WTC11 (cell line): ENCODE measurements around the gene GRIN3B. TPM values are rescaled to one million over a fixed set of nuclear protein-coding genes. Genes with fewer than 3 reads are reported as not detected.

ENCODE experiments used
- ATAC-seq: fragments of 200-7000 bp; cut with Tn5 transposase; 2 replicates; pipeline ENCODE4 v1.10.0; 2021; ENCODE audit warnings: mild to moderate bottlenecking, moderate library complexity
- CTCF ChIA-PET: fragments of 300-600 bp; sonication (Branson Sonifier 250); formaldehyde crosslinking; loops from one replicate; lab custom pipeline; 2021; ENCODE audit warnings: antibody characterized with exemption; lab: Charles Lee
- POLR2A ChIA-PET: fragments of 350-600 bp; sonication (Branson Sonifier 250); formaldehyde crosslinking; loops from one replicate; lab custom pipeline; 2021; ENCODE audit warnings: antibody characterized with exemption; lab: Charles Lee
- DNase-seq: peaks from one replicate; pipeline ENCODE4 v3.0.0; 2021; ENCODE audit warnings: low spot score
- H3K27ac Mint-ChIP-seq: 2 replicates; pipeline ENCODE4 v1.8.0; 2021; ENCODE audit warnings: mixed read lengths
- H3K27me3 Mint-ChIP-seq: 2 replicates; pipeline ENCODE4 v1.8.0; 2021; ENCODE audit warnings: low read depth, mild to moderate bottlenecking, moderate library complexity, mixed read lengths
- H3K36me3 Mint-ChIP-seq: 2 replicates; pipeline ENCODE4 v1.8.0; 2021; ENCODE audit warnings: mixed read lengths
- H3K4me1 Mint-ChIP-seq: 2 replicates; pipeline ENCODE4 v1.8.0; 2022; ENCODE audit warnings: mixed read lengths
- H3K4me3 Mint-ChIP-seq: 2 replicates; pipeline ENCODE4 v1.8.0; 2021; ENCODE audit warnings: mild to moderate bottlenecking, moderate library complexity, mixed read lengths
- H3K9me3 Mint-ChIP-seq: 2 replicates; pipeline ENCODE4 v1.8.0; 2021; ENCODE audit warnings: mixed read lengths
- ATF2 ChIP-seq: sonication (generic); formaldehyde crosslinking; IDR thresholded peaks from 2 replicates; pipeline ENCODE4 v1.8.1; 2022; ENCODE audit warnings: low read depth, missing genetic modification reagents, borderline replicate concordance
- ATF3 ChIP-seq: sonication (generic); formaldehyde crosslinking; conservative IDR thresholded peaks from 2 replicates; pipeline ENCODE4 v1.8.1; 2022; ENCODE audit warnings: mild to moderate bottlenecking, missing genetic modification reagents
- ATF6 ChIP-seq: sonication (generic); formaldehyde crosslinking; IDR thresholded peaks from 2 replicates; pipeline ENCODE4 v1.8.1; 2023; ENCODE audit warnings: mild to moderate bottlenecking, missing genetic modification reagents
- CBFB ChIP-seq: sonication (generic); formaldehyde crosslinking; IDR thresholded peaks from 2 replicates; pipeline ENCODE4 v1.8.1; 2022; ENCODE audit warnings: mild to moderate bottlenecking, low read depth, missing genetic modification reagents
- ELF4 ChIP-seq: sonication (generic); formaldehyde crosslinking; IDR thresholded peaks from 2 replicates; pipeline ENCODE4 v1.8.1; 2022; ENCODE audit warnings: low read depth, mild to moderate bottlenecking, moderate library complexity, missing genetic modification reagents
- EMX1 ChIP-seq: fragments of 250-450 bp; sonication (Bioruptor Pico); IDR thresholded peaks from 2 replicates; pipeline ENCODE4 v1.8.0; 2021; ENCODE audit warnings: mild to moderate bottlenecking
- ETV6 ChIP-seq: sonication (generic); formaldehyde crosslinking; IDR thresholded peaks from 2 replicates; pipeline ENCODE4 v1.8.1; 2022; ENCODE audit warnings: mild to moderate bottlenecking, missing genetic modification reagents
- GABPB1 ChIP-seq: sonication (generic); formaldehyde crosslinking; IDR thresholded peaks from 2 replicates; pipeline ENCODE4 v1.8.1; 2023; ENCODE audit warnings: mild to moderate bottlenecking, missing genetic modification reagents
- GRHL2 ChIP-seq: fragments of 250-450 bp; sonication (Bioruptor Pico); IDR thresholded peaks from 2 replicates; pipeline ENCODE4 v1.8.0; 2022; ENCODE audit warnings: mild to moderate bottlenecking, moderate library complexity; ENCODE audit not compliant: insufficient replicate concordance, severe bottlenecking
- GTF2I ChIP-seq: fragments of 250-450 bp; sonication (Bioruptor Pico); conservative IDR thresholded peaks from 2 replicates; pipeline ENCODE4 v1.4.0; 2021; ENCODE audit warnings: mild to moderate bottlenecking
- HMGXB4 ChIP-seq: sonication (generic); formaldehyde crosslinking; IDR thresholded peaks from 2 replicates; pipeline ENCODE4 v1.8.1; 2023; ENCODE audit warnings: mild to moderate bottlenecking, moderate library complexity, missing genetic modification reagents
- JAZF1 ChIP-seq: fragments of 250-450 bp; sonication (Bioruptor Pico); IDR thresholded peaks from 2 replicates; pipeline ENCODE4 v1.9.0; 2021; ENCODE audit warnings: moderate library complexity, mild to moderate bottlenecking, inconsistent platforms
- MAX ChIP-seq: sonication (generic); formaldehyde crosslinking; IDR thresholded peaks from 2 replicates; pipeline ENCODE4 v1.8.0; 2022; ENCODE audit warnings: mild to moderate bottlenecking, missing genetic modification reagents
- MXD4 ChIP-seq: fragments of 250-450 bp; sonication (Bioruptor Pico); IDR thresholded peaks from 2 replicates; pipeline ENCODE4 v1.8.0; 2021; ENCODE audit warnings: mild to moderate bottlenecking, moderate library complexity, borderline replicate concordance
- NFE2L1 ChIP-seq: sonication (generic); formaldehyde crosslinking; IDR thresholded peaks from 2 replicates; pipeline ENCODE4 v1.8.1; 2023; ENCODE audit warnings: missing genetic modification reagents
- NR1H2 ChIP-seq: sonication (generic); formaldehyde crosslinking; IDR thresholded peaks from 2 replicates; pipeline ENCODE4 v1.9.0; 2021; ENCODE audit warnings: mild to moderate bottlenecking, moderate library complexity, missing genetic modification reagents
- NR3C1 ChIP-seq: sonication (generic); formaldehyde crosslinking; conservative IDR thresholded peaks from 2 replicates; pipeline ENCODE4 v1.8.1; 2023; ENCODE audit warnings: low read depth, mild to moderate bottlenecking, missing genetic modification reagents
- RELA ChIP-seq: sonication (generic); formaldehyde crosslinking; IDR thresholded peaks from 2 replicates; pipeline ENCODE4 v1.8.1; 2022; ENCODE audit warnings: missing genetic modification reagents, mild to moderate bottlenecking, borderline replicate concordance
- RORB ChIP-seq: fragments of 250-450 bp; sonication (Bioruptor Pico); IDR thresholded peaks from 2 replicates; pipeline ENCODE4 v1.9.0; 2021; ENCODE audit warnings: mild to moderate bottlenecking
- SP1 ChIP-seq: sonication (generic); formaldehyde crosslinking; conservative IDR thresholded peaks from 2 replicates; pipeline ENCODE4 v1.8.1; 2022; ENCODE audit warnings: missing genetic modification reagents
- TEAD4 ChIP-seq: sonication (generic); formaldehyde crosslinking; IDR thresholded peaks from 2 replicates; pipeline ENCODE4 v1.8.0; 2022; ENCODE audit warnings: mild to moderate bottlenecking, missing genetic modification reagents
- TP53 ChIP-seq: sonication (generic); formaldehyde crosslinking; IDR thresholded peaks from 2 replicates; pipeline ENCODE4 v1.8.1; 2023; ENCODE audit warnings: mild to moderate bottlenecking, missing genetic modification reagents
- USF1 ChIP-seq: sonication (generic); formaldehyde crosslinking; IDR thresholded peaks from 2 replicates; pipeline ENCODE4 v1.8.0; 2022; ENCODE audit warnings: mild to moderate bottlenecking, missing genetic modification reagents
- ZNF232 ChIP-seq: sonication (generic); formaldehyde crosslinking; IDR thresholded peaks from 2 replicates; pipeline ENCODE4 v1.8.0; 2022; ENCODE audit warnings: mild to moderate bottlenecking, missing genetic modification reagents
- ZNF317 ChIP-seq: sonication (generic); formaldehyde crosslinking; IDR thresholded peaks from 2 replicates; pipeline ENCODE4 v1.8.1; 2023; ENCODE audit warnings: low read depth, mild to moderate bottlenecking, moderate library complexity, missing genetic modification reagents, borderline replicate concordance
- ZNF396 ChIP-seq: fragments of 250-450 bp; sonication (Bioruptor Pico); IDR thresholded peaks from 2 replicates; pipeline ENCODE4 v1.8.0; 2021; ENCODE audit warnings: mild to moderate bottlenecking, moderate library complexity, borderline replicate concordance
- ZNF416 ChIP-seq: fragments of 250-450 bp; sonication (Bioruptor Pico); IDR thresholded peaks from 2 replicates; pipeline ENCODE4 v1.9.0; 2021; ENCODE audit warnings: mild to moderate bottlenecking, inconsistent platforms
- ZNF532 ChIP-seq: fragments of 250-450 bp; sonication (Bioruptor Pico); IDR thresholded peaks from 2 replicates; pipeline ENCODE4 v1.9.0; 2021; ENCODE audit warnings: mild to moderate bottlenecking, borderline replicate concordance
- total RNA-seq: library from RNA; stranded (reverse); gene quantifications from 3 replicates; pipeline ENCODE4 v1.2.3, GENCODE V29; 2021

Gene GRIN3B
- total RNA-seq, 1 experiment from 2014 or later = 1.9 TPM

- H3K4me1 Mint-ChIP-seq = peaks cover 25% of the 10 kb centered on the region
- ATAC-seq (peak; percentile 52), DNase-seq (peak; percentile 96)
- POLR2A ChIA-PET = interaction anchor here (0.7 kb wide), 2 partner anchors 19 to 22 kb away, joined by 3 read pairs; partner anchors contain the start of gene ABCA7
- H3K4me3 Mint-ChIP-seq = peak within 1 kb of the TSS; percentile 83
- H3K27ac Mint-ChIP-seq = peak within 1 kb of the TSS; percentile 100
- CTCF ChIA-PET = interaction anchor here (0.6 to 1.8 kb wide), 3 partner anchors 15 to 224 kb away, joined by 3 to 5 read pairs (median 3); no protein-coding TSS in a partner anchor
- no peaks in the 10 kb centered on the region for H3K27me3 Mint-ChIP-seq
- no peaks in the 10 kb centered on the region for H3K36me3 Mint-ChIP-seq
- no peaks in the 10 kb centered on the region for H3K9me3 Mint-ChIP-seq
- TF ChIP-seq USF1 (CRISPR knock-in tag) = no peak
- TF ChIP-seq ATF3 (CRISPR knock-in tag) = no peak
- TF ChIP-seq GTF2I (CRISPR knock-in tag) = no peak
- TF ChIP-seq GRHL2 (CRISPR knock-in tag) = no peak
- peak; percentile 22; the same call in 1 of the 2 replicates for TF ChIP-seq GABPB1 (CRISPR knock-in tag)
- TF ChIP-seq RELA (CRISPR knock-in tag) = 0 out of 2 replicates have a peak, but pooled peaks have one; percentile 18
- TF ChIP-seq MXD4 (CRISPR knock-in tag) = no peak
- peak; percentile 67; the same call in 1 of the 2 replicates for TF ChIP-seq CBFB
- peak; percentile 36; the same call in 1 of the 2 replicates for TF ChIP-seq HMGXB4 (CRISPR knock-in tag)
- TF ChIP-seq ATF6 (CRISPR knock-in tag) = no peak
- TF ChIP-seq ZNF396 = no peak
- TF ChIP-seq NR3C1 (CRISPR knock-in tag) = no peak
- TF ChIP-seq EMX1 (CRISPR knock-in tag) = no peak
- TF ChIP-seq ZNF317 (CRISPR knock-in tag) = no peak
- no peak; the same call in 1 of the 2 replicates for TF ChIP-seq ETV6 (CRISPR knock-in tag)
- TF ChIP-seq ZNF232 (CRISPR knock-in tag) = no peak
- TF ChIP-seq JAZF1 (CRISPR knock-in tag) = no peak
- no peak for TF ChIP-seq RORB (CRISPR knock-in tag)
- no peak; the same call in 1 of the 2 replicates for TF ChIP-seq MAX
- peak; percentile 19; the same call in 1 of the 2 replicates for TF ChIP-seq NFE2L1 (CRISPR knock-in tag)
- 0 out of 2 replicates have a peak, but pooled peaks have one; percentile 26 for TF ChIP-seq ELF4
- TF ChIP-seq SP1 = peak; percentile 76
- no peak for TF ChIP-seq ZNF532
- 0 out of 2 replicates have a peak, but pooled peaks have one; percentile 46 for TF ChIP-seq ZNF416 (CRISPR knock-in tag)
- no peak for TF ChIP-seq TP53
- no peak for TF ChIP-seq TEAD4 (CRISPR knock-in tag)
- no peak for TF ChIP-seq ATF2 (CRISPR knock-in tag)
- no peak for TF ChIP-seq NR1H2 (CRISPR knock-in tag)
Observed at GRCh38 chr19:1020868-1021425, 20.7 kb downstream of the GRIN3B start, which contains the start of gene TMEM259. Gene TMEM259 (minus strand): TSS chr19:1021123. CDS start chr19:1020996, 127 bp downstream.
